GM23338 (cell line): ENCODE measurements around the gene CHN2. TPM values are rescaled to one million over a fixed set of nuclear protein-coding genes. Genes with fewer than 3 reads are reported as not detected.

Experiments used
- ATAC-seq: fragments of 200-7000 bp; cut with Tn5 transposase; 3 replicates; pipeline ENCODE4 v1.9.1; 2020
- DNase-seq: peaks from one replicate; pipeline ENCODE4 v3.0.0-alpha.2; 2015; ENCODE audit warnings: low spot score
- H2AFZ ChIP-seq: fragments of 200-600 bp; sonication (generic); 2 replicates; pipeline ENCODE4 v1.8.0; 2016; ENCODE audit warnings: antibody characterized with exemption, mild to moderate bottlenecking, moderate library complexity
- H3F3A ChIP-seq: fragments of 200-600 bp; sonication (generic); replicated peaks from 2 replicates; pipeline ENCODE4 v1.8.0; 2017; ENCODE audit warnings: antibody characterized with exemption, mixed run types, low read depth
- H3K27ac ChIP-seq: fragments of 200-600 bp; sonication (generic); 2 replicates; pipeline ENCODE4 v1.6.1; 2016; ENCODE audit warnings: low read depth
- H3K27me3 ChIP-seq: fragments of 200-600 bp; sonication (generic); 2 replicates; pipeline ENCODE4 v1.8.0; 2016; ENCODE audit warnings: mild to moderate bottlenecking, mixed run types, moderate library complexity; ENCODE audit not compliant: insufficient read depth
- H3K36me3 ChIP-seq: fragments of 200-600 bp; sonication (generic); 2 replicates; pipeline ENCODE4 v1.8.0; 2016; ENCODE audit warnings: mild to moderate bottlenecking; ENCODE audit not compliant: insufficient read depth
- H3K4me1 ChIP-seq: fragments of 200-600 bp; sonication (generic); 2 replicates; pipeline ENCODE4 v1.8.0; 2016; ENCODE audit warnings: mild to moderate bottlenecking, moderate library complexity; ENCODE audit not compliant: insufficient read depth
- H3K4me2 ChIP-seq: fragments of 200-600 bp; sonication (generic); 2 replicates; pipeline ENCODE4 v1.7.1; 2017; ENCODE audit warnings: mixed run types
- H3K4me3 ChIP-seq: fragments of 200-600 bp; sonication (generic); 2 replicates; pipeline ENCODE4 v1.6.1; 2016; ENCODE audit warnings: mixed run types
- H3K79me2 ChIP-seq: fragments of 200-600 bp; sonication (generic); replicated peaks from 2 replicates; pipeline ENCODE4 v1.8.0; 2017; ENCODE audit warnings: mild to moderate bottlenecking; ENCODE audit not compliant: insufficient read depth
- H3K9me2 ChIP-seq: fragments of 200-600 bp; sonication (generic); 2 replicates; pipeline ENCODE4 v1.8.0; 2017; ENCODE audit not compliant: insufficient read depth
- H4K20me1 ChIP-seq: fragments of 200-600 bp; sonication (generic); replicated peaks from 2 replicates; pipeline ENCODE4 v1.8.0; 2017; ENCODE audit warnings: mild to moderate bottlenecking; ENCODE audit not compliant: insufficient read depth
- H3K27ac Mint-ChIP-seq: 2 replicates; pipeline ENCODE4 v1.8.0; 2020; ENCODE audit warnings: inconsistent platforms, mild to moderate bottlenecking, moderate library complexity, mixed read lengths
- H3K27me3 Mint-ChIP-seq: 3 replicates; pipeline ENCODE4 v1.8.0; 2022; ENCODE audit warnings: low read depth, mild to moderate bottlenecking, moderate library complexity, mixed read lengths, inconsistent platforms; ENCODE audit not compliant: insufficient read depth, poor library complexity
- H3K36me3 Mint-ChIP-seq: 3 replicates; pipeline ENCODE4 v1.8.0; 2021; ENCODE audit warnings: low read depth, mild to moderate bottlenecking, inconsistent platforms, moderate library complexity, mixed read lengths
- H3K4me1 Mint-ChIP-seq: 3 replicates; pipeline ENCODE4 v1.8.0; 2020; ENCODE audit warnings: mild to moderate bottlenecking, inconsistent platforms, mixed read lengths
- H3K4me3 Mint-ChIP-seq: 3 replicates; pipeline ENCODE4 v1.8.0; 2021; ENCODE audit warnings: moderate library complexity, mild to moderate bottlenecking, inconsistent platforms, mixed read lengths
- H3K9me3 Mint-ChIP-seq: 3 replicates; pipeline ENCODE4 v1.8.0; 2020; ENCODE audit warnings: moderate library complexity, mild to moderate bottlenecking, inconsistent platforms, mixed read lengths
- CREB1 ChIP-seq: fragments of 250-450 bp; sonication (Bioruptor Pico); IDR thresholded peaks from 2 replicates; pipeline ENCODE4 v1.5.0; 2020; ENCODE audit warnings: low read depth, mild to moderate bottlenecking, moderate library complexity
- EZH2 ChIP-seq: fragments of 200-600 bp; sonication (generic); IDR thresholded peaks from one replicate; pipeline ENCODE4 v1.8.0; 2017; ENCODE audit warnings: antibody characterized with exemption, mild to moderate bottlenecking, low read depth; ENCODE audit not compliant: unreplicated experiment
- EZH2phosphoT487 ChIP-seq: fragments of 200-600 bp; sonication (generic); IDR thresholded peaks from one replicate; pipeline ENCODE4 v1.8.1; 2018; ENCODE audit warnings: antibody characterized with exemption; ENCODE audit not compliant: unreplicated experiment
- JUNB ChIP-seq: IDR thresholded peaks from one replicate; pipeline ENCODE4 v1.6.1; 2016; ENCODE audit warnings: antibody characterized with exemption; ENCODE audit not compliant: unreplicated experiment
- NANOG ChIP-seq: IDR thresholded peaks from 2 replicates; pipeline ENCODE4 v1.6.1; 2016; ENCODE audit warnings: antibody characterized with exemption, borderline replicate concordance
- POLR2AphosphoS5 ChIP-seq: IDR thresholded peaks from 2 replicates; pipeline ENCODE4 v1.6.1; 2016; ENCODE audit warnings: antibody characterized with exemption, low read depth
- REST ChIP-seq: IDR thresholded peaks from one replicate; pipeline ENCODE4 v1.6.1; 2018; ENCODE audit warnings: antibody characterized with exemption; ENCODE audit not compliant: unreplicated experiment
- STAT1 ChIP-seq: IDR thresholded peaks from one replicate; pipeline ENCODE4 v1.6.1; 2016; ENCODE audit warnings: antibody characterized with exemption; ENCODE audit not compliant: unreplicated experiment
- ZNF114 ChIP-seq: fragments of 250-450 bp; sonication (Bioruptor Pico); IDR thresholded peaks from 2 replicates; pipeline ENCODE4 v1.5.0; 2020; ENCODE audit warnings: mild to moderate bottlenecking, moderate library complexity
- ZNF331 ChIP-seq: fragments of 250-450 bp; sonication (Bioruptor Pico); IDR thresholded peaks from 2 replicates; pipeline ENCODE4 v1.5.0; 2020; ENCODE audit warnings: low read depth, mild to moderate bottlenecking, moderate library complexity
- ZNF462 ChIP-seq: fragments of 250-450 bp; sonication (Bioruptor Pico); IDR thresholded peaks from 2 replicates; pipeline ENCODE4 v1.5.0; 2020; ENCODE audit warnings: mild to moderate bottlenecking, moderate library complexity
- polyA plus RNA-seq: library from polyadenylated mRNA; unstranded; fragments of >200 nt; fragmentation: Nextera tagmentation; extraction: Ambion mirVana; gene quantifications from 2 replicates; pipeline ENCODE4 v1.2.1, GENCODE V29; 2016
- total RNA-seq: library from RNA; depleted of rRNA; stranded (reverse); fragments of >200 nt; shearing (Covaris generic); gene quantifications from 2 replicates; pipeline ENCODE4 v1.2.3, GENCODE V29; 2014
- TF ChIP-seq, protein P1 (sequence below): IDR thresholded peaks from 2 replicates; pipeline ENCODE4 v1.6.1; 2016; ENCODE audit warnings: antibody characterized with exemption
- TF ChIP-seq, protein P2 (sequence below), 2 experiments: fragments of 200-600 bp in 1 of 2; sonication (generic) in 1 of 2; conservative IDR thresholded peaks; 2 replicates each; pipeline versions ENCODE4 v1.5.1 to v1.6.1; 2016 to 2017; ENCODE audit warnings: antibody characterized with exemption in 2 of 2, low read depth in 2 of 2, mild to moderate bottlenecking in 2 of 2, moderate library complexity in 1 of 2

CHN2 gene
- total and polyA plus RNA-seq, 2 experiments from 2014 or later: 6.1 to 7.5 TPM

DNA sequence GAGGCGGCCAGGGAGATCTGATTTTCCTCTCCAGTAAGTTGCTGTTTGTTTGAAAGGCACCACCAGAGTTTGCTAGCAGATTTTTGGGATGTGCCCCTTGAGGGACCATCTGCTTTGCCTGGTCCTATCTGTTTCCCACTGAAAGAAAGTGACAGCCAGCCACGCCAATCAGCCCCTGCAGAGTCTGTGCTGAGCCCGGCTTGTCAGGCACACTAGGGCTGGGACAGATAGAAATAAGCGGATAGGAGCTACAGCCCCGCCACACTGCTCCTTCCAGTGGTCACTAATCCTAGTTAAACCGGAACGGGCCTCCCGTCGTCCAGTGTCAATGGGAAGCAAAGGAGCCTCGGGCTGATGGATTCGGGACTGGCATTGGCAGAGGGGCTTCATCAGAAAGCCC lies 207.2 kb downstream of the CHN2 start:
- no peaks in the 10 kb centered on the region; the same call in 1 of the 2 replicates for H3K4me1 ChIP-seq
- DNase-seq: no peak
- TF ChIP-seq REST (no peak), NANOG (no peak), JUNB (no peak), EZH2phosphoT487 (no peak), POLR2AphosphoS5 (no peak), ZNF331 (CRISPR knock-in tag) (no peak), EZH2 (no peak), ZNF114 (CRISPR knock-in tag) (no peak), ZNF462 (CRISPR knock-in tag) (no peak), STAT1 (no peak), CREB1 (no peak)
- TF ChIP-seq, protein P1, sequence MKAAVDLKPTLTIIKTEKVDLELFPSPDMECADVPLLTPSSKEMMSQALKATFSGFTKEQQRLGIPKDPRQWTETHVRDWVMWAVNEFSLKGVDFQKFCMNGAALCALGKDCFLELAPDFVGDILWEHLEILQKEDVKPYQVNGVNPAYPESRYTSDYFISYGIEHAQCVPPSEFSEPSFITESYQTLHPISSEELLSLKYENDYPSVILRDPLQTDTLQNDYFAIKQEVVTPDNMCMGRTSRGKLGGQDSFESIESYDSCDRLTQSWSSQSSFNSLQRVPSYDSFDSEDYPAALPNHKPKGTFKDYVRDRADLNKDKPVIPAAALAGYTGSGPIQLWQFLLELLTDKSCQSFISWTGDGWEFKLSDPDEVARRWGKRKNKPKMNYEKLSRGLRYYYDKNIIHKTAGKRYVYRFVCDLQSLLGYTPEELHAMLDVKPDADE: no peak
- TF ChIP-seq, protein P2, sequence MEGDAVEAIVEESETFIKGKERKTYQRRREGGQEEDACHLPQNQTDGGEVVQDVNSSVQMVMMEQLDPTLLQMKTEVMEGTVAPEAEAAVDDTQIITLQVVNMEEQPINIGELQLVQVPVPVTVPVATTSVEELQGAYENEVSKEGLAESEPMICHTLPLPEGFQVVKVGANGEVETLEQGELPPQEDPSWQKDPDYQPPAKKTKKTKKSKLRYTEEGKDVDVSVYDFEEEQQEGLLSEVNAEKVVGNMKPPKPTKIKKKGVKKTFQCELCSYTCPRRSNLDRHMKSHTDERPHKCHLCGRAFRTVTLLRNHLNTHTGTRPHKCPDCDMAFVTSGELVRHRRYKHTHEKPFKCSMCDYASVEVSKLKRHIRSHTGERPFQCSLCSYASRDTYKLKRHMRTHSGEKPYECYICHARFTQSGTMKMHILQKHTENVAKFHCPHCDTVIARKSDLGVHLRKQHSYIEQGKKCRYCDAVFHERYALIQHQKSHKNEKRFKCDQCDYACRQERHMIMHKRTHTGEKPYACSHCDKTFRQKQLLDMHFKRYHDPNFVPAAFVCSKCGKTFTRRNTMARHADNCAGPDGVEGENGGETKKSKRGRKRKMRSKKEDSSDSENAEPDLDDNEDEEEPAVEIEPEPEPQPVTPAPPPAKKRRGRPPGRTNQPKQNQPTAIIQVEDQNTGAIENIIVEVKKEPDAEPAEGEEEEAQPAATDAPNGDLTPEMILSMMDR (conservative IDR thresholded peaks at IDR 0.05; ENCODE audit: low read depth in 2 of 2): no peak
- no peaks in the 10 kb centered on the region for H3K9me2 ChIP-seq
- peaks cover 3% of the 10 kb centered on the region for H3K27me3 Mint-ChIP-seq
- H4K20me1 ChIP-seq: no peaks in the 10 kb centered on the region
- H3K36me3 ChIP-seq: no peaks in the 10 kb centered on the region
- peak; percentile 49; the same call in 2 of the 3 replicates for ATAC-seq
- H3K4me1 Mint-ChIP-seq: peaks cover 3% of the 10 kb centered on the region; the same call in 2 of the 3 replicates
- no peak overlapping the region for H3K4me3 Mint-ChIP-seq
- H3K27me3 ChIP-seq: no peaks in the 10 kb centered on the region
- no peaks in the 10 kb centered on the region for H3K79me2 ChIP-seq
- no peak overlapping the region for H3K4me2 ChIP-seq
- H3K4me3 ChIP-seq: no peak overlapping the region
- H3K9me3 Mint-ChIP-seq: no peaks in the 10 kb centered on the region
- no peak overlapping the region for H3K27ac ChIP-seq
- no peak overlapping the region for H3K27ac Mint-ChIP-seq
- H3F3A ChIP-seq: no peaks in the 10 kb centered on the region
- no peaks in the 10 kb centered on the region for H3K36me3 Mint-ChIP-seq
- no peak overlapping the region for H2AFZ ChIP-seq
